Breast epithelium (tissue), 4 donors: ENCODE data around the gene GOT1. TPM values are rescaled to one million over a fixed set of nuclear protein-coding genes. Genes with fewer than 3 reads are reported as not detected.

ENCODE experiments used
- DNase-seq, 2 donors: peaks; one replicate each; pipeline ENCODE4 v3.0.0-alpha.2; 2019; ENCODE audit warnings: low spot score in 2 of 2
- H3K27ac ChIP-seq, 2 donors: fragments of 200-600 bp; sonication (generic) in 1 of 2; one replicate each; pipeline ENCODE4 v1.5.1; 2016 to 2019; ENCODE audit warnings: mild to moderate bottlenecking in 1 of 2
- H3K27me3 ChIP-seq, 2 donors: fragments of 200-600 bp; sonication (generic) in 1 of 2; one replicate each; pipeline versions ENCODE4 v1.5.1 to v1.6.0; 2017 to 2019; ENCODE audit warnings: control low read depth in 1 of 2, mild to moderate bottlenecking in 1 of 2
- H3K36me3 ChIP-seq: fragments of 200-600 bp; one replicate; pipeline ENCODE4 v1.5.1; 2019
- H3K4me1 ChIP-seq, 2 donors: fragments of 200-600 bp; sonication (generic); one replicate each; pipeline ENCODE4 v1.5.1; 2016 to 2019; ENCODE audit warnings: control low read depth in 1 of 2
- H3K4me3 ChIP-seq, 3 donors: fragments of 200-600 bp; sonication (generic); 1 replicate in 2 of 3; 2 replicates in 1 of 3; pipeline ENCODE4 v1.5.1; 2016 to 2019; ENCODE audit warnings: mild to moderate bottlenecking in 3 of 3, moderate library complexity in 2 of 3
- H3K9me3 ChIP-seq, 2 donors: fragments of 200-600 bp; sonication (generic) in 1 of 2; one replicate each; pipeline ENCODE4 v1.5.1; 2016 to 2019; ENCODE audit warnings: control low read depth in 1 of 2
- CTCF ChIP-seq, 3 donors: fragments of 450-650 bp; IDR thresholded peaks; one replicate each; pipeline ENCODE4 v1.5.1; 2016 to 2017; ENCODE audit warnings: antibody characterized with exemption in 3 of 3, mild to moderate bottlenecking in 3 of 3, moderate library complexity in 3 of 3
- POLR2A ChIP-seq: fragments of 450-650 bp; IDR thresholded peaks from one replicate; pipeline ENCODE4 v1.6.1; 2016; ENCODE audit warnings: antibody characterized with exemption, mild to moderate bottlenecking, moderate library complexity
- POLR2AphosphoS5 ChIP-seq, 3 donors: sonication (generic); formaldehyde crosslinking; IDR thresholded peaks; one replicate each; pipeline ENCODE4 v1.6.1; 2017; ENCODE audit warnings: antibody characterized with exemption in 3 of 3
- intact Hi-C: fragments of 100-400 bp; cut with DNase I; formaldehyde crosslinking; loops from one replicate; pipeline ENCODE4 v1.15.1; 2023; ENCODE audit warnings: low total_unique reads
- total RNA-seq, 3 donors: library from RNA; depleted of rRNA; stranded (reverse); fragments of >200 nt; gene quantifications; one replicate each; pipeline ENCODE4 v1.1.0, GENCODE V29; 2016

GOT1 gene
- total RNA-seq, 3 donors from 2014 or later: 13.9 to 18.4 (median 15.7) TPM

GRCh38 chr10:99456207-99456930 lies 25.9 kb upstream of the GOT1 start:
- TF ChIP-seq POLR2AphosphoS5 (IDR thresholded peaks at IDR 0.05): no peak

DNA sequence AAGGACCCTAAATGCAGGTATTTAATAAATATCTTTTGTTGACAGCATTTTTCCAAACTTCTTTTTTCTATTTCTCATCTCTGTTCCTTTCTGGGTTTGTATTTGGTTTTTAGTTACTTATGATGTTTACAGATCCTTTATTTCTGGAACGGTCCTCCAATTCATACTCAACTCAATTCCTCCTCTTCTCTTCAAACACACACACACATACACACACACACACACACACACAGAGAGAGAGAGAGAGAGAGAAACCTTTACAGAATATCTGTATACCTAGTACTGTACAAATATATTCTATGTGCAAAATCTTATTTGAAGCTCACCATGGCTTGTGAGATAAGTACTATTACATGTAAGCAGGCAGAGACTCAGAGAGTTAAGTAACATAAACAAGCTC lies 21.6 kb upstream of the GOT1 start:
- Histone ChIP-seq H3K9me3 (no peaks in the 10 kb centered on the region), H3K4me3 (no peak overlapping the region), H3K27me3 (peaks cover 0 to 17% of the 10 kb centered on the region in 2 donors), H3K36me3 (no peaks in the 10 kb centered on the region), H3K27ac (no peak overlapping the region), H3K4me1 (no peaks in the 10 kb centered on the region)
- intact Hi-C loops: no loop called here
- TF ChIP-seq POLR2AphosphoS5 (IDR thresholded peaks at IDR 0.05): no peak
- TF ChIP-seq CTCF (IDR thresholded peaks at IDR 0.05): no peak
- no peak for TF ChIP-seq POLR2A
- no peak for DNase-seq

More at GRCh38 chr10:99456207-99456930, 25.9 kb upstream of the GOT1 start:
- Histone ChIP-seq H3K4me1 (no peaks in the 10 kb centered on the region), H3K27me3 (peaks cover 0 to 13% of the 10 kb centered on the region in 2 donors), H3K9me3 (no peaks in the 10 kb centered on the region), H3K36me3 (no peaks in the 10 kb centered on the region), H3K27ac (no peak overlapping the region), H3K4me3 (no peak overlapping the region)
- intact Hi-C loops: no loop called here
- DNase-seq: no peak

DNA sequence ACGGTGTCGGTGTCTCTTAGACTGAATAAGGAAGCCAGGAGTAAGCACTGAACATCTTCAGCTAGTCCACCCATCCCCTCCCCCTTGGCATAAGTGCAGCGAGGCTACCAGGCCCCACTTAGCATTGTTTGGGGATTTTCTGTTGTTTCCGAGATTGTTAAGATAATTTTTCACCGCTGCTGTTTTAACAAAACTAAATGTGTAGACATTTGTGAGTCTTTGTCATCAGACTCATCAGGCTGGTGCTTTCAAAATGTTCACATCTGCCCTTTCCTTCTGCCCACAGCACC lies 21.0 kb upstream of the GOT1 start:
- no peak overlapping the region for H3K27ac ChIP-seq
- TF ChIP-seq CTCF (IDR thresholded peaks at IDR 0.05) (no peak), POLR2AphosphoS5 (IDR thresholded peaks at IDR 0.05) (no peak), POLR2A (no peak)
- no peak overlapping the region for H3K4me3 ChIP-seq
- no peaks in the 10 kb centered on the region for H3K4me1 ChIP-seq
- intact Hi-C loops: no loop called here
- peaks cover 0 to 17% of the 10 kb centered on the region in 2 donors for H3K27me3 ChIP-seq
- no peaks in the 10 kb centered on the region for H3K36me3 ChIP-seq
- H3K9me3 ChIP-seq: no peaks in the 10 kb centered on the region
- no peak for DNase-seq

DNA sequence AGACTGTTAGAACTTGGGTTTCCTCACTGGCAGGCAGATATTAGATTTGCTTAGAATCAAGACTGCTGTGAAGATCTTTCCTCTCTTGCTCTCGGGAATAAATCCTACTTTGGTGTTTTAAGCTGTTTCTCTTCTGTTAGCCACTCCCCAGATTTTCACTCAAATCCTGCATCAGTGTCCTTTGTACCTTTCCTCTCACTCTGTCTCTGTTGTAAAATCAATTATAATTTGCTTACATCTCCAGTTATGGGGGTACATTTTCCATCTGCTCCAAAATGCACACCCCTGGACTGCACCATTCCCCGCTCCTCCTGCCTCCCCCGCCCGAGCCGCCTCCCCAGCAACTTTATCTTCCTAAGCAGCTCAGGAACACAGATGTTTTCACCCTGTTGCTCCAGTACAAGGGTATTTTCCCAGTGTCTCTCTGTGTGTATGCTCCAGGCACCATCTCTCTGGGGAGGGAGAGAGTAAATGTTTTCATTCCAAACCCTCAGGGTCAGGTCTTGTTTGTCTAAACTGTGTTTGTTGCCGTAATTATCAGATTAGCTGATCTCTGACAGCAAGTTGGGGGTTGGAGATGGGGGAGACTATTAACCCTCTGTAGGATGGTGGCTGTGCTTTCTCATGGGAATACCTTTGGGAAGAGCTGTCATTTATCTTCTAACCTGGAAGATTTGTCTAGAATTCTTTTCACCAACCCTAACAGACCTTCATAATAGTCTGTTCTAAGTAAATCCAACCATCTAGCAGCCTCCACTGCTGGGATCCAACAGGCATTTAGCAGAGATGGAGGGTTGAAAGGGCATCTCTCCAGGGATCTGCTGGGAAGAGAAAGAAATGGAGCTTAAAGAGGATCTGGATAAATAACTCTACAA lies 20.4 kb upstream of the GOT1 start:
- Histone ChIP-seq H3K4me3 (peak overlapping the region in 1 of 3 donors; percentile 9), H3K9me3 (no peaks in the 10 kb centered on the region), H3K27ac (no peak overlapping the region), H3K27me3 (peaks cover 0 to 17% of the 10 kb centered on the region in 2 donors), H3K4me1 (no peaks in the 10 kb centered on the region), H3K36me3 (no peaks in the 10 kb centered on the region)
- intact Hi-C loops: no loop called here
- TF ChIP-seq POLR2A (no peak), CTCF (IDR thresholded peaks at IDR 0.05) (no peak)
- DNase-seq: no peak

DNA sequence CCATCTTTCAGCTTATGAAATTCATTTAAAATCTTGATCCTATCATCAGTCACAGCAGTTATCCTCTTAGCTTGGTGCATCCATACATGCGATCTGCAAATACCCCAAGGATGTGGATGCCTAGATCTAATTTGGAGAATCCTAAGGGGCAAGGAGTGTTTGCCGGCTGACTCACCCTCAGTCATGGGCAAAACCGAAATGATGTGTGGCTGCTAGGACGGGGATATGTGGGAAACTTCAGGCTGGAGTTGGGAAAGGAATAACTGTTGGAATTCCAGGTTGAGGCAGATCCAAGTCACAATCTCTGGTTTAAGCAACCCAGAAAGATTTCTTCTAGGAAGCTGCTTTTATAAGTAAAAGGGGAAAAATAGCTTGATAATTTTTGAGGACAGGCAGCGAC lies 19.7 kb upstream of the GOT1 start:
- H3K9me3 ChIP-seq: no peaks in the 10 kb centered on the region
- H3K27ac ChIP-seq: no peak overlapping the region
- DNase-seq: no peak
- H3K4me3 ChIP-seq: no peak overlapping the region
- H3K27me3 ChIP-seq: peaks cover 0 to 11% of the 10 kb centered on the region in 2 donors
- H3K36me3 ChIP-seq: no peaks in the 10 kb centered on the region
- H3K4me1 ChIP-seq: no peaks in the 10 kb centered on the region
- TF ChIP-seq CTCF (IDR thresholded peaks at IDR 0.05): no peak
- TF ChIP-seq POLR2A: no peak
- TF ChIP-seq POLR2AphosphoS5 (IDR thresholded peaks at IDR 0.05): no peak
- intact Hi-C loops: no loop called here
